NCI-H2081 (cell line): ENCODE measurements around the gene PRM2.

Source experiments
- DNase-seq, 2 experiments: peaks; one replicate each; lab custom pipeline; 2025; lab: John Stamatoyannopoulos, UW

Gene PRM2

GRCh38 chr16:11260596-11260966 lies 15.7 kb downstream of the PRM2 start:
- DNase-seq: no peak

GRCh38 chr16:11259655-11260595 lies 16.4 kb downstream of the PRM2 start:
- DNase-seq: no peak

- no peak for DNase-seq
Measured at GRCh38 chr16:11258553-11259492, 17.5 kb downstream of the PRM2 start.

- DNase-seq: peak; percentile 54 to 78
Measured at GRCh38 chr16:11257131-11257938, 18.9 kb downstream of the PRM2 start.

GRCh38 chr16:11256661-11257130 lies 19.6 kb downstream of the PRM2 start:
- no peak for DNase-seq

GRCh38 chr16:11255737-11256660 lies 20.3 kb downstream of the PRM2 start, which contains the start of gene SOCS1:
Gene SOCS1 (minus strand): TSS chr16:11256204. CDS start chr16:11255478, 726 bp downstream.
- DNase-seq: peak; percentile 65 to 78

GRCh38 chr16:11254913-11255736 lies 21.2 kb downstream of the PRM2 start:
- DNase-seq: peak in 1 of 2 experiments; percentile 36

GRCh38 chr16:11253995-11254912 lies 22.0 kb downstream of the PRM2 start:
- DNase-seq: no peak

- no peak for DNase-seq
Measured at GRCh38 chr16:11253009-11253994, 23.0 kb downstream of the PRM2 start.

GRCh38 chr16:11252482-11252931 lies 23.8 kb downstream of the PRM2 start:
- DNase-seq: no peak

GRCh38 chr16:11251525-11252481 lies 24.5 kb downstream of the PRM2 start:
- DNase-seq: no peak

GRCh38 chr16:11250786-11251524 lies 25.3 kb downstream of the PRM2 start:
- no peak for DNase-seq

GRCh38 chr16:11250091-11250785 lies 26.0 kb downstream of the PRM2 start:
- no peak for DNase-seq

- DNase-seq: no peak
Measured at GRCh38 chr16:11249233-11250061, 26.8 kb downstream of the PRM2 start.
